Articular chondrocyte of knee joint (primary cell): ENCODE measurements around the gene SENP2. TPM values are rescaled to one million over a fixed set of nuclear protein-coding genes. Genes with fewer than 3 reads are reported as not detected.

Experiments used
- small RNA-seq: library from RNA; depleted of rRNA; stranded (forward); fragments of <200 nt; gene quantifications from one replicate; pipeline ENCODE3, GENCODE V24; 2012
- total RNA-seq: library from RNA; depleted of rRNA; stranded (reverse); fragments of >200 nt; gene quantifications from 2 replicates; pipeline ENCODE4 v1.2.3, GENCODE V29; 2012

Gene SENP2
- total RNA-seq, result 33.8 TPM in 2 replicates

GRCh38 chr3:185585859-185586685 is at the start of gene SENP2:
TSS of gene SENP2 (plus strand) at chr3:185586295. CDS start at chr3:185586414, 119 bp downstream.

GRCh38 chr3:185552358-185552877 is 33.7 kb upstream of the SENP2 start, which contains the start of gene LIPH:
TSS of gene LIPH (minus strand) at chr3:185552588. CDS start at chr3:185552471, 117 bp downstream.

Small RNA genes within 50 kb of the gene (small RNA-seq; reads per million reads assigned to genes)
- gene AC133473.1, result not detected

Other genes starting within 250 kb of the SENP2 start
- gene MAP3K13, start 223.2 kb upstream of the SENP2 start, total RNA-seq, result 21.4 and 23.9 TPM in 2 replicates
- gene TMEM41A, start 87.3 kb upstream of the SENP2 start, total RNA-seq, result 10.8 and 12.5 TPM in 2 replicates
- under 0.01 TPM in 1 of 2 replicates, not detected in the other for gene LIPH, start 33.7 kb upstream of the SENP2 start, total RNA-seq
- 34.9 and 43.3 TPM in 2 replicates for gene IGF2BP2, start 238.7 kb downstream of the SENP2 start, total RNA-seq